ENCODE measurements around the gene CCDC60.

The CCDC60 gene

GRCh38 chr12:119389687-119390086, 55.2 kb downstream of the CCDC60 start:
- H3K36me3 Mint-ChIP-seq, result no peaks in the 10 kb centered on the region
- CTCF ChIA-PET, result no interaction called here
- H3K4me3 Mint-ChIP-seq, result no peak overlapping the region
- no peaks in the 10 kb centered on the region for H3K9me3 Mint-ChIP-seq
- no peaks in the 10 kb centered on the region for H3K27me3 Mint-ChIP-seq
- H3K27ac Mint-ChIP-seq, result no peak overlapping the region
- no peak for DNase-seq
- no peaks in the 10 kb centered on the region for H3K4me1 Mint-ChIP-seq

GRCh38 chr12:119391673-119392072, 57.1 kb downstream of the CCDC60 start:
- no peak overlapping the region for H3K27ac Mint-ChIP-seq
- no peaks in the 10 kb centered on the region for H3K4me1 Mint-ChIP-seq
- no peak for DNase-seq
- H3K4me3 Mint-ChIP-seq, result no peak overlapping the region
- CTCF ChIA-PET, result interaction anchor here (1.4 kb wide), 1 partner anchor 21 kb away, joined by 6 read pairs; no protein-coding TSS in a partner anchor
- H3K27me3 Mint-ChIP-seq, result no peaks in the 10 kb centered on the region
- no peaks in the 10 kb centered on the region for H3K36me3 Mint-ChIP-seq
- no peaks in the 10 kb centered on the region for H3K9me3 Mint-ChIP-seq

- CTCF ChIA-PET, result no interaction called here
- Mint-ChIP-seq H3K27me3 (no peaks in the 10 kb centered on the region), H3K4me3 (no peak overlapping the region), H3K36me3 (no peaks in the 10 kb centered on the region), H3K27ac (no peak overlapping the region), H3K9me3 (no peaks in the 10 kb centered on the region), H3K4me1 (no peaks in the 10 kb centered on the region)
- no peak for DNase-seq
These were observed 59.1 kb downstream of the CCDC60 start for GRCh38 chr12:119393677-119394076.

GRCh38 chr12:119397540-119397939, 63.0 kb downstream of the CCDC60 start:
- H3K36me3 Mint-ChIP-seq, result no peaks in the 10 kb centered on the region
- CTCF ChIA-PET, result interaction anchor here (0.6 kb wide), 1 partner anchor 26 kb away, joined by 3 read pairs; no protein-coding TSS in a partner anchor
- no peak overlapping the region for H3K27ac Mint-ChIP-seq
- H3K27me3 Mint-ChIP-seq, result no peaks in the 10 kb centered on the region
- DNase-seq, result no peak
- no peaks in the 10 kb centered on the region for H3K9me3 Mint-ChIP-seq
- H3K4me1 Mint-ChIP-seq, result no peaks in the 10 kb centered on the region
- H3K4me3 Mint-ChIP-seq, result no peak overlapping the region

- CTCF ChIA-PET, result interaction anchor here (0.6 to 0.9 kb wide), 2 partner anchors 27 to 46 kb away, joined by 3 to 4 read pairs; no protein-coding TSS in a partner anchor
- no peak overlapping the region for H3K27ac Mint-ChIP-seq
- H3K9me3 Mint-ChIP-seq, result no peaks in the 10 kb centered on the region
- H3K4me3 Mint-ChIP-seq, result no peak overlapping the region
- DNase-seq, result no peak
- no peaks in the 10 kb centered on the region for H3K27me3 Mint-ChIP-seq
- no peaks in the 10 kb centered on the region for H3K4me1 Mint-ChIP-seq
- H3K36me3 Mint-ChIP-seq, result no peaks in the 10 kb centered on the region
These were observed 63.7 kb downstream of the CCDC60 start for GRCh38 chr12:119398190-119398589.

- no peaks in the 10 kb centered on the region for H3K36me3 Mint-ChIP-seq
- no peak for DNase-seq
- H3K4me3 Mint-ChIP-seq, result no peak overlapping the region
- no peak overlapping the region for H3K27ac Mint-ChIP-seq
- H3K4me1 Mint-ChIP-seq, result no peaks in the 10 kb centered on the region
- H3K9me3 Mint-ChIP-seq, result no peaks in the 10 kb centered on the region
- CTCF ChIA-PET, result interaction anchor here (0.9 kb wide), 1 partner anchor 45 kb away, joined by 4 read pairs; no protein-coding TSS in a partner anchor
- H3K27me3 Mint-ChIP-seq, result no peaks in the 10 kb centered on the region
These were observed 64.8 kb downstream of the CCDC60 start for GRCh38 chr12:119399301-119399700.

- CTCF ChIA-PET, result interaction anchor here (0.6 kb wide), 1 partner anchor 215 kb away, joined by 3 read pairs; no protein-coding TSS in a partner anchor
- DNase-seq, result no peak
- Mint-ChIP-seq H3K27me3 (no peaks in the 10 kb centered on the region), H3K4me1 (no peaks in the 10 kb centered on the region), H3K4me3 (no peak overlapping the region), H3K36me3 (no peaks in the 10 kb centered on the region), H3K27ac (no peak overlapping the region), H3K9me3 (no peaks in the 10 kb centered on the region)
These were observed 71.8 kb downstream of the CCDC60 start for GRCh38 chr12:119406308-119406707.

GRCh38 chr12:119406811-119407210, 72.3 kb downstream of the CCDC60 start:
- H3K4me1 Mint-ChIP-seq, result no peaks in the 10 kb centered on the region
- CTCF ChIA-PET, result interaction anchor here (0.6 kb wide), 1 partner anchor 215 kb away, joined by 3 read pairs; no protein-coding TSS in a partner anchor
- H3K27ac Mint-ChIP-seq, result no peak overlapping the region
- no peaks in the 10 kb centered on the region for H3K9me3 Mint-ChIP-seq
- H3K36me3 Mint-ChIP-seq, result no peaks in the 10 kb centered on the region
- no peak for DNase-seq
- H3K27me3 Mint-ChIP-seq, result no peaks in the 10 kb centered on the region
- no peak overlapping the region for H3K4me3 Mint-ChIP-seq

GRCh38 chr12:119409043-119409442, 74.5 kb downstream of the CCDC60 start:
- CTCF ChIA-PET, result no interaction called here
- DNase-seq, result no peak
- Mint-ChIP-seq H3K9me3 (no peaks in the 10 kb centered on the region), H3K4me1 (no peaks in the 10 kb centered on the region), H3K36me3 (no peaks in the 10 kb centered on the region), H3K27me3 (no peaks in the 10 kb centered on the region), H3K27ac (no peak overlapping the region), H3K4me3 (no peak overlapping the region)

GRCh38 chr12:119410396-119410795, 75.9 kb downstream of the CCDC60 start:
- H3K27me3 Mint-ChIP-seq, result no peaks in the 10 kb centered on the region
- DNase-seq, result no peak
- no peaks in the 10 kb centered on the region for H3K4me1 Mint-ChIP-seq
- H3K36me3 Mint-ChIP-seq, result no peaks in the 10 kb centered on the region
- H3K9me3 Mint-ChIP-seq, result no peaks in the 10 kb centered on the region
- no peak overlapping the region for H3K4me3 Mint-ChIP-seq
- H3K27ac Mint-ChIP-seq, result no peak overlapping the region
- CTCF ChIA-PET, result interaction anchor here (0.6 to 1.7 kb wide), 3 partner anchors 294 to 1001 kb away, joined by 3 to 4 read pairs (median 3); no protein-coding TSS in a partner anchor

GRCh38 chr12:119412306-119412705, 77.8 kb downstream of the CCDC60 start:
- Mint-ChIP-seq H3K9me3 (no peaks in the 10 kb centered on the region), H3K36me3 (no peaks in the 10 kb centered on the region), H3K4me3 (no peak overlapping the region), H3K4me1 (no peaks in the 10 kb centered on the region), H3K27me3 (no peaks in the 10 kb centered on the region), H3K27ac (no peak overlapping the region)
- CTCF ChIA-PET, result interaction anchor here (0.8 to 2.0 kb wide), 10 partner anchors 9 to 699 kb away, joined by 3 to 7 read pairs (median 5); no protein-coding TSS in a partner anchor
- no peak for DNase-seq

GRCh38 chr12:119412811-119413794, 78.6 kb downstream of the CCDC60 start:
- H3K36me3 Mint-ChIP-seq, result no peaks in the 10 kb centered on the region
- DNase-seq, result peak; percentile 56
- H3K4me3 Mint-ChIP-seq, result no peak overlapping the region
- no peak overlapping the region for H3K27ac Mint-ChIP-seq
- no peaks in the 10 kb centered on the region for H3K27me3 Mint-ChIP-seq
- CTCF ChIA-PET, result interaction anchor here (0.6 to 2.0 kb wide), 15 partner anchors 9 to 700 kb away, joined by 3 to 7 read pairs (median 3); no protein-coding TSS in a partner anchor
- no peaks in the 10 kb centered on the region for H3K9me3 Mint-ChIP-seq
- H3K4me1 Mint-ChIP-seq, result no peaks in the 10 kb centered on the region

- Mint-ChIP-seq H3K4me3 (no peak overlapping the region), H3K27ac (no peak overlapping the region), H3K9me3 (no peaks in the 10 kb centered on the region), H3K27me3 (no peaks in the 10 kb centered on the region), H3K4me1 (no peaks in the 10 kb centered on the region), H3K36me3 (no peaks in the 10 kb centered on the region)
- CTCF ChIA-PET, result no interaction called here
- DNase-seq, result no peak
These were observed 81.2 kb downstream of the CCDC60 start for GRCh38 chr12:119415714-119416113.

- CTCF ChIA-PET, result no interaction called here
- Mint-ChIP-seq H3K4me1 (no peaks in the 10 kb centered on the region), H3K4me3 (no peak overlapping the region), H3K36me3 (no peaks in the 10 kb centered on the region), H3K27ac (no peak overlapping the region), H3K9me3 (no peaks in the 10 kb centered on the region), H3K27me3 (peaks cover 4% of the 10 kb centered on the region)
- DNase-seq, result no peak
These were observed 82.9 kb downstream of the CCDC60 start for GRCh38 chr12:119417440-119417839.

GRCh38 chr12:119419381-119419780, 84.9 kb downstream of the CCDC60 start:
- Mint-ChIP-seq H3K36me3 (no peaks in the 10 kb centered on the region), H3K27me3 (peaks cover 4% of the 10 kb centered on the region), H3K9me3 (no peaks in the 10 kb centered on the region), H3K27ac (no peak overlapping the region), H3K4me3 (no peak overlapping the region), H3K4me1 (no peaks in the 10 kb centered on the region)
- CTCF ChIA-PET, result no interaction called here
- DNase-seq, result no peak
